Nephron (organoid): ENCODE data around the gene PLBD1.

ENCODE experiments used
- H3K27ac Mint-ChIP-seq, 3 experiments: 2 replicates each; pipeline ENCODE4 v1.8.0; 2020; ENCODE audit warnings: mixed read lengths in 3 of 3, mild to moderate bottlenecking in 2 of 3, moderate library complexity in 1 of 3
- H3K27me3 Mint-ChIP-seq: 2 replicates; pipeline ENCODE4 v1.8.0; 2021; ENCODE audit warnings: low read depth, mild to moderate bottlenecking, moderate library complexity, mixed read lengths
- H3K36me3 Mint-ChIP-seq: 2 replicates; pipeline ENCODE4 v1.8.0; 2020; ENCODE audit warnings: low read depth, mixed read lengths
- H3K4me1 Mint-ChIP-seq: 2 replicates; pipeline ENCODE4 v1.8.0; 2020; ENCODE audit warnings: mixed read lengths
- H3K4me3 Mint-ChIP-seq, 3 experiments: 2 replicates each; pipeline ENCODE4 v1.8.0; 2020; ENCODE audit warnings: mild to moderate bottlenecking in 3 of 3, mixed read lengths in 3 of 3, moderate library complexity in 2 of 3
- H3K9me3 Mint-ChIP-seq: 2 replicates; pipeline ENCODE4 v1.8.0; 2020; ENCODE audit warnings: mixed read lengths
- TF ChIP-seq, protein P1 (sequence below), 3 experiments: fragments of 200-600 bp; sonication (generic); IDR thresholded peaks; one replicate each; pipeline ENCODE4 v1.5.0; 2021; ENCODE audit warnings: antibody characterized with exemption in 3 of 3; ENCODE audit not compliant: unreplicated experiment in 3 of 3

The PLBD1 gene

DNA sequence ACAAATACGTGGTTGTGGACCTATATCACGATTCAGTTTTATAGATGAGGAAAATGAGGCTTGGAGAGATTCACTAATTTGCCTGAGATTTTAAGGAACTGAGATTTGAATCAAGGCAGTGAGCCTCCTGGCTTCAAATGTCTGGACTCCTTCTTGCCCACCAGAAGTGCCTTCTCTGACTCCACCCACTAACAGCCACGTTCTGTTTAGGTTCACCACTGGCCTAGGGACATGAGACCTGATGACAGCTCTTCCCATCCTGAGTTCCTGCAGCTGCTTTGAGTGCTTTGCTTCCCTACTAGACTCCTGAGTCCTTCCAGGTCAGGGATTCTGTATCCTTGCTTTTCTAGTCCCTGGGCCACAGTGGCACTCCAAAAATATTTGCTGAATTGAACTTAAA, 57.1 kb downstream of the PLBD1 start:
- TF ChIP-seq, protein P1, sequence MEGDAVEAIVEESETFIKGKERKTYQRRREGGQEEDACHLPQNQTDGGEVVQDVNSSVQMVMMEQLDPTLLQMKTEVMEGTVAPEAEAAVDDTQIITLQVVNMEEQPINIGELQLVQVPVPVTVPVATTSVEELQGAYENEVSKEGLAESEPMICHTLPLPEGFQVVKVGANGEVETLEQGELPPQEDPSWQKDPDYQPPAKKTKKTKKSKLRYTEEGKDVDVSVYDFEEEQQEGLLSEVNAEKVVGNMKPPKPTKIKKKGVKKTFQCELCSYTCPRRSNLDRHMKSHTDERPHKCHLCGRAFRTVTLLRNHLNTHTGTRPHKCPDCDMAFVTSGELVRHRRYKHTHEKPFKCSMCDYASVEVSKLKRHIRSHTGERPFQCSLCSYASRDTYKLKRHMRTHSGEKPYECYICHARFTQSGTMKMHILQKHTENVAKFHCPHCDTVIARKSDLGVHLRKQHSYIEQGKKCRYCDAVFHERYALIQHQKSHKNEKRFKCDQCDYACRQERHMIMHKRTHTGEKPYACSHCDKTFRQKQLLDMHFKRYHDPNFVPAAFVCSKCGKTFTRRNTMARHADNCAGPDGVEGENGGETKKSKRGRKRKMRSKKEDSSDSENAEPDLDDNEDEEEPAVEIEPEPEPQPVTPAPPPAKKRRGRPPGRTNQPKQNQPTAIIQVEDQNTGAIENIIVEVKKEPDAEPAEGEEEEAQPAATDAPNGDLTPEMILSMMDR (IDR thresholded peaks at IDR 0.05; ENCODE audit: unreplicated experiment in 3 of 3): no peak
- Mint-ChIP-seq H3K36me3 (peaks cover 17% of the 10 kb centered on the region), H3K27me3 (no peaks in the 10 kb centered on the region), H3K9me3 (no peaks in the 10 kb centered on the region), H3K4me3 (no peak overlapping the region), H3K4me1 (peaks cover 5% of the 10 kb centered on the region), H3K27ac (no peak overlapping the region)

GRCh38 chr12:14505626-14506596, 61.8 kb downstream of the PLBD1 start:
- Mint-ChIP-seq H3K36me3 (peaks cover 42% of the 10 kb centered on the region), H3K9me3 (no peaks in the 10 kb centered on the region), H3K4me3 (no peak overlapping the region), H3K27me3 (no peaks in the 10 kb centered on the region), H3K4me1 (peaks cover 4% of the 10 kb centered on the region), H3K27ac (peak overlapping the region in 1 of 3 experiments; percentile 19)
- TF ChIP-seq, protein P1 (IDR thresholded peaks at IDR 0.05; ENCODE audit: unreplicated experiment in 3 of 3): no peak

- TF ChIP-seq, protein P1 (IDR thresholded peaks at IDR 0.05; ENCODE audit: unreplicated experiment in 3 of 3): no peak
- no peaks in the 10 kb centered on the region for H3K27me3 Mint-ChIP-seq
- H3K9me3 Mint-ChIP-seq: peaks cover 19% of the 10 kb centered on the region
- H3K36me3 Mint-ChIP-seq: peaks cover 92% of the 10 kb centered on the region
- no peak overlapping the region for H3K4me3 Mint-ChIP-seq
- no peak overlapping the region for H3K27ac Mint-ChIP-seq
- no peaks in the 10 kb centered on the region for H3K4me1 Mint-ChIP-seq
Measured at GRCh38 chr12:14495326-14495725, 72.4 kb downstream of the PLBD1 start.

DNA sequence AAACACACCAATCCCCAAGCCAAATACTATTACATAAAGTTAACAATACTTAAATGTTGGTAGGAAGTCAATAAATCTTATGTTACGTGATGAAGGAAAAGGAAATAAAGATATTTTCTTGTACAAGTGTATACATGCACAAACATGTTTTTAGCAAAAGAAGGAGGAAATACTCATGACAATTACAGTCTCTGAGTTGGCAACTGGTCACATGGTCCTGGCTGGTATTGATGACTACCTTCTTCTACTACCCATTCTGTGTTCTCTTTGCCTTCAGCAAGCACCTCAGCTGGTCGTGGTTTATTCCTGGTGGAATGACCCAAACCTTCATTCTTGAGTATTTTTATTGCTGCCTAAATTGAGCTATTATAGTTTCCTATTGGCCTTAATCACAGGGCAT, 84.8 kb downstream of the PLBD1 start:
- H3K4me1 Mint-ChIP-seq: no peaks in the 10 kb centered on the region
- H3K36me3 Mint-ChIP-seq: peaks cover 95% of the 10 kb centered on the region
- H3K9me3 Mint-ChIP-seq: peaks cover 6% of the 10 kb centered on the region
- H3K27ac Mint-ChIP-seq: no peak overlapping the region
- H3K4me3 Mint-ChIP-seq: no peak overlapping the region
- TF ChIP-seq, protein P1 (IDR thresholded peaks at IDR 0.05; ENCODE audit: unreplicated experiment in 3 of 3): no peak
- H3K27me3 Mint-ChIP-seq: no peaks in the 10 kb centered on the region

- TF ChIP-seq, protein P1 (IDR thresholded peaks at IDR 0.05; ENCODE audit: unreplicated experiment in 3 of 3): no peak
- H3K9me3 Mint-ChIP-seq: peaks cover 6% of the 10 kb centered on the region
Measured at GRCh38 chr12:14482361-14482760, 85.3 kb downstream of the PLBD1 start.

More at GRCh38 chr12:14482361-14482760, 85.3 kb downstream of the PLBD1 start:
- Mint-ChIP-seq H3K27me3 (no peaks in the 10 kb centered on the region), H3K4me3 (no peak overlapping the region), H3K4me1 (no peaks in the 10 kb centered on the region), H3K36me3 (peaks cover 95% of the 10 kb centered on the region), H3K27ac (no peak overlapping the region)
